ENCODE measurements around the gene CD47.
A peak's percentile ranks its signal among the peaks of the same experiment; 100 is the strongest.

Gene CD47

GRCh38 chr3:108134555-108134880 lies 43.7 kb upstream of the CD47 start:
- peaks cover 12% of the 10 kb centered on the region for H3K36me3 ChIP-seq (replicated peaks; ENCODE audit: low read depth, low read length)
- H3K9ac ChIP-seq (ENCODE audit: low read length), result no peak overlapping the region
- peak overlapping the region; percentile 21 for H3K27ac ChIP-seq (ENCODE audit: low read length)
- no peaks in the 10 kb centered on the region for H3K27me3 ChIP-seq (ENCODE audit: low read depth, low read length)
- H3K4me3 ChIP-seq (ENCODE audit: low read length), result peak overlapping the region; percentile 38
- TF ChIP-seq CTCF (IDR thresholded peaks at IDR 0.05; ENCODE audit: low read depth, low read length) (no peak), EZH2phosphoT487 (IDR thresholded peaks at IDR 0.05; ENCODE audit: low read depth) (no peak)
- H2AFZ ChIP-seq (ENCODE audit: low read depth, low read length), result no peak overlapping the region
- H3K79me2 ChIP-seq (ENCODE audit: low read length), result peaks cover 7% of the 10 kb centered on the region; the same call in 1 of the 2 replicates
- no peaks in the 10 kb centered on the region for H3K9me3 ChIP-seq (ENCODE audit: insufficient read depth, low read length)
- H3K4me1 ChIP-seq (ENCODE audit: low read length), result peaks cover 75% of the 10 kb centered on the region
- peak overlapping the region; percentile 65 for H3K4me2 ChIP-seq (ENCODE audit: low read length)
- peaks cover 5% of the 10 kb centered on the region for H4K20me1 ChIP-seq (ENCODE audit: insufficient read depth, low read length)

- Histone ChIP-seq H3K4me1 (ENCODE audit: low read length) (peaks cover 75% of the 10 kb centered on the region), H3K27ac (ENCODE audit: low read length) (peak overlapping the region; percentile 21), H3K79me2 (ENCODE audit: low read length) (peaks cover 7% of the 10 kb centered on the region; the same call in 1 of the 2 replicates), H3K4me2 (ENCODE audit: low read length) (peak overlapping the region; percentile 65), H3K9me3 (ENCODE audit: insufficient read depth, low read length) (no peaks in the 10 kb centered on the region), H2AFZ (ENCODE audit: low read depth, low read length) (no peak overlapping the region), H4K20me1 (ENCODE audit: insufficient read depth, low read length) (peaks cover 5% of the 10 kb centered on the region), H3K27me3 (ENCODE audit: low read depth, low read length) (no peaks in the 10 kb centered on the region), H3K9ac (ENCODE audit: low read length) (0 out of 2 replicates have a peak overlapping the region, but pooled peaks have one; percentile 1), H3K4me3 (ENCODE audit: low read length) (peak overlapping the region; percentile 38), H3K36me3 (replicated peaks; ENCODE audit: low read depth, low read length) (peaks cover 12% of the 10 kb centered on the region)
- TF ChIP-seq CTCF (IDR thresholded peaks at IDR 0.05; ENCODE audit: low read depth, low read length), result no peak
- no peak for TF ChIP-seq EZH2phosphoT487 (IDR thresholded peaks at IDR 0.05; ENCODE audit: low read depth)
These were observed 43.2 kb upstream of the CD47 start for GRCh38 chr3:108133858-108134554.

GRCh38 chr3:108133048-108133369 lies 42.2 kb upstream of the CD47 start:
- H4K20me1 ChIP-seq (ENCODE audit: insufficient read depth, low read length), result peaks cover 5% of the 10 kb centered on the region
- H3K4me1 ChIP-seq (ENCODE audit: low read length), result peaks cover 75% of the 10 kb centered on the region
- H3K27me3 ChIP-seq (ENCODE audit: low read depth, low read length), result no peaks in the 10 kb centered on the region
- no peak for TF ChIP-seq EZH2phosphoT487 (IDR thresholded peaks at IDR 0.05; ENCODE audit: low read depth)
- no peak for TF ChIP-seq CTCF (IDR thresholded peaks at IDR 0.05; ENCODE audit: low read depth, low read length)
- peak overlapping the region; percentile 31 for H3K4me3 ChIP-seq (ENCODE audit: low read length)
- H2AFZ ChIP-seq (ENCODE audit: low read depth, low read length), result no peak overlapping the region
- H3K9ac ChIP-seq (ENCODE audit: low read length), result no peak overlapping the region
- H3K4me2 ChIP-seq (ENCODE audit: low read length), result peak overlapping the region; percentile 65
- no peaks in the 10 kb centered on the region for H3K9me3 ChIP-seq (ENCODE audit: insufficient read depth, low read length)
- peaks cover 14% of the 10 kb centered on the region for H3K36me3 ChIP-seq (replicated peaks; ENCODE audit: low read depth, low read length)
- no peak overlapping the region for H3K27ac ChIP-seq (ENCODE audit: low read length)
- H3K79me2 ChIP-seq (ENCODE audit: low read length), result peaks cover 7% of the 10 kb centered on the region; the same call in 1 of the 2 replicates

GRCh38 chr3:108131475-108132134 lies 40.8 kb upstream of the CD47 start:
- H3K9me3 ChIP-seq (ENCODE audit: insufficient read depth, low read length), result no peaks in the 10 kb centered on the region
- peaks cover 15% of the 10 kb centered on the region for H3K36me3 ChIP-seq (replicated peaks; ENCODE audit: low read depth, low read length)
- no peak overlapping the region for H3K9ac ChIP-seq (ENCODE audit: low read length)
- TF ChIP-seq CTCF (IDR thresholded peaks at IDR 0.05; ENCODE audit: low read depth, low read length), result no peak
- no peak for TF ChIP-seq EZH2phosphoT487 (IDR thresholded peaks at IDR 0.05; ENCODE audit: low read depth)
- H3K4me3 ChIP-seq (ENCODE audit: low read length), result peak overlapping the region; percentile 29; the same call in 1 of the 2 replicates
- no peaks in the 10 kb centered on the region for H3K27me3 ChIP-seq (ENCODE audit: low read depth, low read length)
- no peak overlapping the region for H2AFZ ChIP-seq (ENCODE audit: low read depth, low read length)
- H3K27ac ChIP-seq (ENCODE audit: low read length), result no peak overlapping the region
- peak overlapping the region; percentile 65 for H3K4me2 ChIP-seq (ENCODE audit: low read length)
- peaks cover 79% of the 10 kb centered on the region for H3K4me1 ChIP-seq (ENCODE audit: low read length)
- peaks cover 13% of the 10 kb centered on the region; the same call in 1 of the 2 replicates for H3K79me2 ChIP-seq (ENCODE audit: low read length)
- H4K20me1 ChIP-seq (ENCODE audit: insufficient read depth, low read length), result peaks cover 5% of the 10 kb centered on the region

Measured in OCI-LY3 (cell line).